Endothelial cell of umbilical vein (primary cell): ENCODE results near the gene KCTD21. TPM values are rescaled to one million over a fixed set of nuclear protein-coding genes. Genes with fewer than 3 reads are reported as not detected.

Experiments used
- BruUV-seq: library from RNA; stranded (reverse); fragments of 400-500 nt; replicated peaks from 2 replicates; lab custom pipeline; 2021; lab: Mats Ljungman, UMichigan
- CTCF ChIA-PET: fragments of 300-600, 350-600 bp; sonication (Branson Sonifier 250); formaldehyde crosslinking; loops from one replicate; lab custom pipeline; 2021; ENCODE audit warnings: antibody characterized with exemption, inconsistent platforms; lab: Charles Lee
- POLR2A ChIA-PET: fragments of 300-600, 350-600 bp; sonication (Branson Sonifier 250); formaldehyde crosslinking; loops from one replicate; lab custom pipeline; 2021; ENCODE audit warnings: antibody characterized with exemption, inconsistent platforms; lab: Charles Lee
- DNase-seq: peaks from one replicate; pipeline ENCODE4 v3.0.0-alpha.2; 2011; ENCODE audit warnings: low read depth, low spot score
- FAIRE-seq: peaks from 2 replicates; lab custom pipeline; 2011; peaks lifted over from hg19 to GRCh38; lab: Jason Lieb, UNC
- H2AFZ ChIP-seq: 2 replicates; pipeline ENCODE4 v1.6.0; 2012; ENCODE audit warnings: low read depth, low read length, control low read depth, inconsistent platforms
- H3K27ac ChIP-seq: 2 replicates; pipeline ENCODE4 v1.5.1; 2011; ENCODE audit warnings: low read depth, mild to moderate bottlenecking, control low read depth, low read length, moderate library complexity; ENCODE audit not compliant: insufficient read depth
- H3K27me3 ChIP-seq, 2 experiments: 2 replicates each; pipeline versions ENCODE4 v1.6.0 to v1.6.1; 2011; ENCODE audit warnings: low read length in 2 of 2, mixed read lengths in 1 of 2; ENCODE audit not compliant: control insufficient read depth in 2 of 2, insufficient read depth in 2 of 2
- H3K36me3 ChIP-seq, 2 experiments: 2 replicates in 1 of 2; 3 replicates in 1 of 2; pipeline ENCODE4 v1.5.1; 2011; ENCODE audit warnings: low read length in 2 of 2, mild to moderate bottlenecking in 1 of 2, moderate library complexity in 1 of 2; ENCODE audit not compliant: control insufficient read depth in 2 of 2, insufficient read depth in 2 of 2; ENCODE audit errors: extremely low read depth in 1 of 2
- H3K4me1 ChIP-seq: 3 replicates; pipeline ENCODE4 v1.5.1; 2011; ENCODE audit warnings: mild to moderate bottlenecking, low read length; ENCODE audit not compliant: control insufficient read depth, insufficient read depth; ENCODE audit errors: extremely low read depth
- H3K4me2 ChIP-seq: 2 replicates; pipeline ENCODE4 v1.6.1; 2011; ENCODE audit warnings: low read length, control low read depth, mixed read lengths; ENCODE audit not compliant: insufficient read depth
- H3K4me3 ChIP-seq, 3 experiments: fragments of 200-600 bp in 1 of 3; sonication (generic), shearing (Covaris generic) in 1 of 3; replicated peaks in 1 of 3; 2 replicates each; pipeline ENCODE4 v1.5.1; 2011 to 2016; ENCODE audit warnings: control low read depth in 3 of 3, low read length in 3 of 3, mild to moderate bottlenecking in 2 of 3, inconsistent platforms in 1 of 3, low read depth in 1 of 3, moderate library complexity in 1 of 3; ENCODE audit not compliant: insufficient read depth in 1 of 3
- H3K79me2 ChIP-seq: 2 replicates; pipeline ENCODE4 v1.6.0; 2012; ENCODE audit warnings: low read length, inconsistent platforms; ENCODE audit not compliant: control insufficient read depth, insufficient read depth
- H3K9ac ChIP-seq: replicated peaks from 2 replicates; pipeline ENCODE3; 2011; ENCODE audit warnings: low read length, control low read depth; ENCODE audit not compliant: insufficient read depth; ENCODE audit errors: extremely low read depth
- H3K9me1 ChIP-seq: replicated peaks from 3 replicates; pipeline ENCODE4 v1.6.0; 2011; ENCODE audit warnings: mild to moderate bottlenecking, low read length; ENCODE audit not compliant: control insufficient read depth, insufficient read depth; ENCODE audit errors: extremely low read depth
- H3K9me3 ChIP-seq: replicated peaks from 2 replicates; pipeline ENCODE4 v1.5.1; 2012; ENCODE audit warnings: low read length, inconsistent platforms; ENCODE audit not compliant: control insufficient read depth, insufficient read depth
- H4K20me1 ChIP-seq: replicated peaks from 2 replicates; pipeline ENCODE3; 2011; ENCODE audit warnings: mild to moderate bottlenecking, low read length; ENCODE audit not compliant: control insufficient read depth, insufficient read depth; ENCODE audit errors: extremely low read depth
- EZH2 ChIP-seq: IDR thresholded peaks from 2 replicates; pipeline ENCODE4 v1.6.1; 2012; ENCODE audit warnings: borderline replicate concordance, low read depth, mild to moderate bottlenecking, moderate library complexity, low read length, inconsistent platforms; ENCODE audit not compliant: severe bottlenecking
- JUN ChIP-seq: IDR thresholded peaks from 2 replicates; pipeline ENCODE4 v1.6.1; 2011; ENCODE audit warnings: borderline replicate concordance, low read depth; ENCODE audit not compliant: insufficient read length, insufficient read depth
- MAX ChIP-seq: IDR thresholded peaks from 2 replicates; pipeline ENCODE4 v1.6.1; 2011; ENCODE audit not compliant: insufficient read depth, insufficient read length
- MYC ChIP-seq: IDR thresholded peaks from one replicate; pipeline ENCODE4 v1.6.1; 2011; ENCODE audit warnings: mild to moderate bottlenecking, low read depth, low read length
- POLR2A ChIP-seq: IDR thresholded peaks from 2 replicates; pipeline ENCODE4 v1.6.1; 2012; ENCODE audit warnings: low read depth, mild to moderate bottlenecking, control low read depth, low read length
- POLR2AphosphoS5 ChIP-seq: IDR thresholded peaks from 2 replicates; pipeline ENCODE4 v1.6.1; 2012; ENCODE audit warnings: low read depth, mild to moderate bottlenecking, control low read depth, low read length, moderate library complexity; ENCODE audit not compliant: insufficient read depth
- dilution Hi-C: fragments of 300-500 bp; cut with MboI; formaldehyde crosslinking; loops from one replicate; pipeline ENCODE4 v1.15.0; 2019; ENCODE audit warnings: low sequenced_read_pairs; ENCODE audit not compliant: extremely low pct_ligation_motif_present
- intact Hi-C: fragments of 100-400 bp; cut with micrococcal nuclease; formaldehyde crosslinking; loops from one replicate; pipeline ENCODE4 v1.10.0; 2022
- polyA plus RNA-seq, 4 experiments: library from polyadenylated mRNA; depleted of rRNA in 3 of 4; stranded (reverse) in 3 of 4; unstranded in 1 of 4; fragments of >200 nt; gene quantifications; 2 replicates each; pipeline versions ENCODE4 v1.2.1 to v1.2.3, GENCODE V29; 2011 to 2012; ENCODE audit warnings: missing spikeins in 1 of 4
- total RNA-seq: library from RNA; stranded (reverse); gene quantifications from 2 replicates; pipeline ENCODE4 v1.2.3, GENCODE V29; 2021
- TF ChIP-seq, protein P1 (sequence below), 2 donors: IDR thresholded peaks; 1 replicate in 1 of 2; 2 replicates in 1 of 2; pipeline ENCODE4 v1.5.1; 2011; ENCODE audit warnings: low read length in 2 of 2, mild to moderate bottlenecking in 2 of 2, moderate library complexity in 2 of 2, control low read depth in 1 of 2, inconsistent platforms in 1 of 2, low read depth in 1 of 2; ENCODE audit not compliant: insufficient read depth in 1 of 2; ENCODE audit errors: extremely low read depth in 1 of 2

Gene KCTD21
- total and polyA plus RNA-seq, 2 donors (not counting 3 experiments of a cell fraction or from before 2014, with no cell fraction given): 8.5 to 11.9 TPM

- DNase-seq: no peak
- Histone ChIP-seq H3K9ac (no peak overlapping the region), H3K27me3 (no peaks in the 10 kb centered on the region), H3K27ac (no peak overlapping the region), H3K4me1 (no peaks in the 10 kb centered on the region), H2AFZ (no peak overlapping the region), H3K9me3 (no peaks in the 10 kb centered on the region), H4K20me1 (no peaks in the 10 kb centered on the region), H3K79me2 (no peaks in the 10 kb centered on the region), H3K4me2 (no peak overlapping the region), H3K36me3 (peaks cover 4 to 23% of the 10 kb centered on the region in 2 experiments), H3K4me3 (no peak overlapping the region), H3K9me1 (no peaks in the 10 kb centered on the region)
- no peak for FAIRE-seq
- dilution Hi-C loops (no loop called here), intact Hi-C loops (loop anchor here (5.0 kb wide), 1 partner anchor 73 kb away; the partner anchor contains the start of gene ALG8)
- CTCF ChIA-PET: no interaction called here
- no TSS peak for BruUV-seq
- no peak for TF ChIP-seq MYC
- TF ChIP-seq JUN: no peak
- no peak for TF ChIP-seq MAX
- peak; percentile 14 for TF ChIP-seq POLR2AphosphoS5
- TF ChIP-seq POLR2A: peak; percentile 33
- POLR2A ChIA-PET: no interaction called here
Observed at GRCh38 chr11:78210000-78210608, 21.7 kb upstream of the KCTD21 start.

DNA sequence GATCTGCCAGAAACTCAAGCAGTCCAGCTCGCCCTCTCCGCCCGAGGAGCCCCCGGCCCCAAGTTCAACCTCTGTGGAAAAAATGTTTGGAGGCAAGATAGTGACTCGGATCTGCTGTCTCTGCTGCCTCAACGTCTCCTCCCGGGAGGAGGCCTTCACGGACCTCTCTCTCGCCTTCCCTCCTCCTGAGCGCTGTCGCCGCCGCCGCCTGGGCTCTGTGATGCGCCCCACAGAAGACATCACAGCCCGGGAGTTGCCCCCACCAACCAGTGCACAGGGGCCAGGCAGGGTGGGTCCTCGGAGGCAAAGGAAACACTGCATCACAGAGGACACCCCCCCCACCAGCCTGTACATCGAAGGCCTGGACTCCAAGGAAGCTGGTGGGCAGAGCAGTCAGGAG, 21.1 kb upstream of the KCTD21 start:
- Histone ChIP-seq H3K9me3 (no peaks in the 10 kb centered on the region), H3K4me3 (no peak overlapping the region), H3K9me1 (no peaks in the 10 kb centered on the region), H4K20me1 (no peaks in the 10 kb centered on the region), H3K79me2 (no peaks in the 10 kb centered on the region), H3K36me3 (peaks cover 0 to 23% of the 10 kb centered on the region in 2 experiments), H3K4me2 (no peak overlapping the region), H3K4me1 (no peaks in the 10 kb centered on the region), H3K27me3 (no peaks in the 10 kb centered on the region), H3K27ac (no peak overlapping the region), H3K9ac (no peak overlapping the region), H2AFZ (no peak overlapping the region)
- dilution Hi-C loops: no loop called here
- intact Hi-C loops: loop anchor here (5.0 kb wide), 1 partner anchor 72 kb away; the partner anchor contains the start of gene ALG8
- TF ChIP-seq EZH2 (no peak), POLR2AphosphoS5 (no peak)
- TF ChIP-seq, protein P1, sequence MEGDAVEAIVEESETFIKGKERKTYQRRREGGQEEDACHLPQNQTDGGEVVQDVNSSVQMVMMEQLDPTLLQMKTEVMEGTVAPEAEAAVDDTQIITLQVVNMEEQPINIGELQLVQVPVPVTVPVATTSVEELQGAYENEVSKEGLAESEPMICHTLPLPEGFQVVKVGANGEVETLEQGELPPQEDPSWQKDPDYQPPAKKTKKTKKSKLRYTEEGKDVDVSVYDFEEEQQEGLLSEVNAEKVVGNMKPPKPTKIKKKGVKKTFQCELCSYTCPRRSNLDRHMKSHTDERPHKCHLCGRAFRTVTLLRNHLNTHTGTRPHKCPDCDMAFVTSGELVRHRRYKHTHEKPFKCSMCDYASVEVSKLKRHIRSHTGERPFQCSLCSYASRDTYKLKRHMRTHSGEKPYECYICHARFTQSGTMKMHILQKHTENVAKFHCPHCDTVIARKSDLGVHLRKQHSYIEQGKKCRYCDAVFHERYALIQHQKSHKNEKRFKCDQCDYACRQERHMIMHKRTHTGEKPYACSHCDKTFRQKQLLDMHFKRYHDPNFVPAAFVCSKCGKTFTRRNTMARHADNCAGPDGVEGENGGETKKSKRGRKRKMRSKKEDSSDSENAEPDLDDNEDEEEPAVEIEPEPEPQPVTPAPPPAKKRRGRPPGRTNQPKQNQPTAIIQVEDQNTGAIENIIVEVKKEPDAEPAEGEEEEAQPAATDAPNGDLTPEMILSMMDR (IDR thresholded peaks at IDR 0.05; ENCODE audit: extremely low read depth in 1 of 2, insufficient read depth in 1 of 2, low read depth in 1 of 2, low read length in 2 of 2): no peak
- POLR2A ChIA-PET: no interaction called here
- CTCF ChIA-PET: interaction anchor here (0.6 kb wide), 1 partner anchor 355 kb away, joined by 4 read pairs; no protein-coding TSS in a partner anchor
- BruUV-seq: no TSS peak
- DNase-seq: no peak
- FAIRE-seq: no peak
